Esophagus muscularis mucosa (tissue), 4 donors: ENCODE results near the gene FRZB.

Experiments
- EP300 ChIP-seq: sonication (generic); formaldehyde crosslinking; IDR thresholded peaks from one replicate; pipeline ENCODE4 v1.6.1; 2017; ENCODE audit warnings: antibody characterized with exemption
- POLR2A ChIP-seq: fragments of 450-650 bp; IDR thresholded peaks from one replicate; pipeline ENCODE4 v1.6.1; 2017; ENCODE audit warnings: antibody characterized with exemption, moderate library complexity, mild to moderate bottlenecking, low read depth
- POLR2AphosphoS5 ChIP-seq, 2 donors: sonication (generic); formaldehyde crosslinking; IDR thresholded peaks; one replicate each; pipeline ENCODE4 v1.6.1; 2017; ENCODE audit warnings: antibody characterized with exemption in 2 of 2
- TF ChIP-seq, protein P1 (sequence below), 3 experiments: fragments of 200-600 bp in 2 of 3; fragments of 450-650 bp in 1 of 3; sonication (generic) in 2 of 3; IDR thresholded peaks; one replicate each; pipeline ENCODE4 v1.5.1; 2017 to 2019; ENCODE audit warnings: antibody characterized with exemption in 3 of 3, mild to moderate bottlenecking in 2 of 3, moderate library complexity in 1 of 3

DNA sequence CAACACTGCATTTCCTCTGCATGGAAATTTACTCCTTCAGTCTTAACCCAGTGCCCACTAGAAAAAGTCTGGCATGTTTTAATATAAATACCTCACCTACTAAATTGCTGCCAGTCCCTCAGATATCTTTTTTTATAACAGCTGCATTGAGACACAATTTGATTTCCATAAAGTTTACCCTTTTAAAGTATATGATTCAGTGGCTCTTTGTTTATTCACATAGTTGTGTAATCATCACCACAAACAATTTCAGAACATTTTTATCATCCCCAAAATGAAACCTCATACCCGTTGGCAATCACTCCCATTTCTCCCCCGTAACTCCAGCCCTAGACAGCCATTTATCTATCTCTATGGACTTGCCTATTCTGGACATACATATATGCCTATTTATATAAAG, 17.0 kb upstream of the FRZB start:
- TF ChIP-seq, protein P1, sequence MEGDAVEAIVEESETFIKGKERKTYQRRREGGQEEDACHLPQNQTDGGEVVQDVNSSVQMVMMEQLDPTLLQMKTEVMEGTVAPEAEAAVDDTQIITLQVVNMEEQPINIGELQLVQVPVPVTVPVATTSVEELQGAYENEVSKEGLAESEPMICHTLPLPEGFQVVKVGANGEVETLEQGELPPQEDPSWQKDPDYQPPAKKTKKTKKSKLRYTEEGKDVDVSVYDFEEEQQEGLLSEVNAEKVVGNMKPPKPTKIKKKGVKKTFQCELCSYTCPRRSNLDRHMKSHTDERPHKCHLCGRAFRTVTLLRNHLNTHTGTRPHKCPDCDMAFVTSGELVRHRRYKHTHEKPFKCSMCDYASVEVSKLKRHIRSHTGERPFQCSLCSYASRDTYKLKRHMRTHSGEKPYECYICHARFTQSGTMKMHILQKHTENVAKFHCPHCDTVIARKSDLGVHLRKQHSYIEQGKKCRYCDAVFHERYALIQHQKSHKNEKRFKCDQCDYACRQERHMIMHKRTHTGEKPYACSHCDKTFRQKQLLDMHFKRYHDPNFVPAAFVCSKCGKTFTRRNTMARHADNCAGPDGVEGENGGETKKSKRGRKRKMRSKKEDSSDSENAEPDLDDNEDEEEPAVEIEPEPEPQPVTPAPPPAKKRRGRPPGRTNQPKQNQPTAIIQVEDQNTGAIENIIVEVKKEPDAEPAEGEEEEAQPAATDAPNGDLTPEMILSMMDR (IDR thresholded peaks at IDR 0.05), result no peak
- TF ChIP-seq POLR2AphosphoS5 (IDR thresholded peaks at IDR 0.05), result no peak
- TF ChIP-seq POLR2A, result no peak
- no peak for TF ChIP-seq EP300
